Liver (tissue), 9 donors: ENCODE results near the gene OGFR. TPM values are rescaled to one million over a fixed set of nuclear protein-coding genes. Genes with fewer than 3 reads are reported as not detected.

Experiments
- DNase-seq: peaks from one replicate; pipeline ENCODE4 v3.0.0-alpha.2; 2017; ENCODE audit warnings: low spot score
- H3K27ac ChIP-seq, 2 donors: one replicate each; pipeline ENCODE4 v1.7.0; 2013; ENCODE audit warnings: inconsistent platforms in 2 of 2, low read length in 2 of 2, control low read depth in 1 of 2, low read depth in 1 of 2, mild to moderate bottlenecking in 1 of 2
- H3K27me3 ChIP-seq, 4 donors: one replicate each; pipeline versions ENCODE4 v1.6.1 to v1.7.0; 2013; ENCODE audit warnings: low read length in 3 of 4, inconsistent platforms in 1 of 4, mild to moderate bottlenecking in 1 of 4, moderate library complexity in 1 of 4; ENCODE audit not compliant: control insufficient read depth in 4 of 4, insufficient read depth in 4 of 4
- H3K36me3 ChIP-seq, 4 donors: one replicate each; pipeline versions ENCODE4 v1.6.1 to v1.7.0; 2013; ENCODE audit warnings: low read length in 3 of 4, mild to moderate bottlenecking in 3 of 4, low read depth in 1 of 4, moderate library complexity in 1 of 4; ENCODE audit not compliant: control insufficient read depth in 4 of 4, insufficient read depth in 3 of 4
- H3K4me1 ChIP-seq, 4 donors: one replicate each; pipeline versions ENCODE4 v1.6.1 to v1.7.0; 2013; ENCODE audit warnings: low read length in 3 of 4, mild to moderate bottlenecking in 3 of 4, moderate library complexity in 1 of 4; ENCODE audit not compliant: control insufficient read depth in 4 of 4, insufficient read depth in 4 of 4
- H3K4me3 ChIP-seq, 3 donors: one replicate each; pipeline versions ENCODE4 v1.6.1 to v1.7.0; 2013; ENCODE audit warnings: low read length in 3 of 3, control low read depth in 1 of 3, low read depth in 1 of 3, mild to moderate bottlenecking in 1 of 3
- H3K9ac ChIP-seq, 2 donors: one replicate each; pipeline ENCODE4 v1.7.0; 2013; ENCODE audit warnings: low read length in 2 of 2, mild to moderate bottlenecking in 2 of 2, moderate library complexity in 2 of 2, control low read depth in 1 of 2, low read depth in 1 of 2
- H3K9me3 ChIP-seq, 4 donors: one replicate each; pipeline versions ENCODE4 v1.6.1 to v1.7.0; 2013; ENCODE audit warnings: low read length in 3 of 4; ENCODE audit not compliant: control insufficient read depth in 4 of 4
- ATF3 ChIP-seq: IDR thresholded peaks from 2 replicates; pipeline ENCODE4 v1.6.1; 2016; ENCODE audit warnings: antibody characterized with exemption
- EGR1 ChIP-seq, 2 donors: IDR thresholded peaks; 2 replicates each; pipeline ENCODE4 v1.6.1; 2016 to 2018; ENCODE audit warnings: antibody characterized with exemption in 2 of 2, low read depth in 2 of 2
- FOXA1 ChIP-seq: IDR thresholded peaks from 2 replicates; pipeline ENCODE4 v1.6.1; 2016; ENCODE audit warnings: antibody characterized with exemption
- GABPA ChIP-seq, 2 donors: IDR thresholded peaks in 1 of 2; conservative IDR thresholded peaks in 1 of 2; 2 replicates each; pipeline ENCODE4 v1.6.1; 2016; ENCODE audit warnings: antibody characterized with exemption in 2 of 2, mild to moderate bottlenecking in 1 of 2, moderate library complexity in 1 of 2
- HNF4A ChIP-seq, 2 donors: conservative IDR thresholded peaks; 2 replicates each; pipeline ENCODE4 v1.6.1; 2016; ENCODE audit warnings: antibody characterized with exemption in 2 of 2, mild to moderate bottlenecking in 2 of 2
- JUND ChIP-seq, 2 donors: IDR thresholded peaks; 2 replicates each; pipeline ENCODE4 v1.6.1; 2016; ENCODE audit warnings: antibody characterized with exemption in 2 of 2
- NR2F2 ChIP-seq: IDR thresholded peaks from 2 replicates; pipeline ENCODE4 v1.6.1; 2016; ENCODE audit warnings: antibody characterized with exemption
- RAD21 ChIP-seq, 2 donors: IDR thresholded peaks; 2 replicates each; pipeline ENCODE4 v1.6.1; 2016; ENCODE audit warnings: antibody characterized with exemption in 2 of 2, mild to moderate bottlenecking in 2 of 2
- RXRA ChIP-seq, 2 donors: IDR thresholded peaks; 2 replicates each; pipeline ENCODE4 v1.6.1; 2017 to 2018; ENCODE audit warnings: antibody characterized with exemption in 2 of 2, mild to moderate bottlenecking in 1 of 2
- SP1 ChIP-seq: IDR thresholded peaks from 2 replicates; pipeline ENCODE4 v1.6.1; 2018; ENCODE audit warnings: antibody characterized with exemption, mild to moderate bottlenecking
- TAF1 ChIP-seq: conservative IDR thresholded peaks from 2 replicates; pipeline ENCODE4 v1.6.1; 2016; ENCODE audit warnings: antibody characterized with exemption, mild to moderate bottlenecking
- YY1 ChIP-seq: IDR thresholded peaks from 2 replicates; pipeline ENCODE4 v1.6.1; 2016; ENCODE audit warnings: antibody characterized with exemption, mild to moderate bottlenecking
- WGBS: extraction: QIAGEN DNeasy Blood & Tissue Kit; methylation state at CpG from one replicate; pipeline ENCODE4 v1.1.7; 2013; 5-methylcytosine and 5-hydroxymethylcytosine counted together
- polyA plus RNA-seq, 2 donors: library from polyadenylated mRNA; stranded (reverse) in 1 of 2; unstranded in 1 of 2; fragments of 200-250 nt in 1 of 2; fragments of >200 nt in 1 of 2; fragmentation: Nextera tagmentation in 1 of 2; extraction: Ambion mirVana in 1 of 2; gene quantifications; one replicate each; pipeline versions ENCODE4 v1.2.1 to v1.2.3, GENCODE V29; 2013 to 2015
- total RNA-seq, 2 donors: library from RNA; depleted of rRNA; stranded (reverse); fragments of >200 nt; gene quantifications; one replicate each; pipeline ENCODE4 v1.2.3, GENCODE V29; 2014
- TF ChIP-seq, protein P1 (sequence below): IDR thresholded peaks from 2 replicates; pipeline ENCODE4 v1.6.1; 2016; ENCODE audit warnings: antibody characterized with exemption
- TF ChIP-seq, protein P2 (sequence below): IDR thresholded peaks from 2 replicates; pipeline ENCODE4 v1.6.1; 2016; ENCODE audit warnings: antibody characterized with exemption, mild to moderate bottlenecking
- TF ChIP-seq, protein P3 (sequence below): IDR thresholded peaks from 2 replicates; pipeline ENCODE4 v1.6.1; 2016; ENCODE audit warnings: antibody characterized with exemption
- donor health status: healthy.
- donor health status: healthy.
- donor health status: healthy.
- donor health status: healthy.
- donor health status: healthy.

The OGFR gene
- total and polyA plus RNA-seq, 4 donors, result 5.9 to 59.4 (median 29.4) TPM

GRCh38 chr20:62827311-62828038 is 22.8 kb downstream of the OGFR start:
- Histone ChIP-seq H3K4me3 (no peak overlapping the region), H3K4me1 (peaks cover 9 to 29% (median 19%) of the 10 kb centered on the region in 4 donors), H3K27me3 (no peaks in the 10 kb centered on the region), H3K9ac (no peak overlapping the region), H3K36me3 (no peaks in the 10 kb centered on the region), H3K27ac (no peak overlapping the region), H3K9me3 (no peaks in the 10 kb centered on the region)
- no peak for DNase-seq
- WGBS, result 91% methylated on average over 29 of the region's 29 CpGs
- TF ChIP-seq TAF1, result no peak
- TF ChIP-seq FOXA1, result no peak
- no peak for TF ChIP-seq GABPA (IDR thresholded peaks at IDR 0.05 in 1 of 2, conservative IDR thresholded peaks at IDR 0.05 in 1 of 2)
- TF ChIP-seq EGR1 (IDR thresholded peaks at IDR 0.05; ENCODE audit: low read depth in 2 of 2), result no peak
- no peak for TF ChIP-seq ATF3
- no peak for TF ChIP-seq YY1
- no peak for TF ChIP-seq JUND (IDR thresholded peaks at IDR 0.05)
- TF ChIP-seq, protein P1, sequence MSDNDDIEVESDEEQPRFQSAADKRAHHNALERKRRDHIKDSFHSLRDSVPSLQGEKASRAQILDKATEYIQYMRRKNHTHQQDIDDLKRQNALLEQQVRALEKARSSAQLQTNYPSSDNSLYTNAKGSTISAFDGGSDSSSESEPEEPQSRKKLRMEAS, result no peak
- TF ChIP-seq RAD21 (IDR thresholded peaks at IDR 0.05), result no peak
- TF ChIP-seq RXRA (IDR thresholded peaks at IDR 0.05), result no peak
- TF ChIP-seq HNF4A (conservative IDR thresholded peaks at IDR 0.05), result no peak
- no peak for TF ChIP-seq SP1

DNA sequence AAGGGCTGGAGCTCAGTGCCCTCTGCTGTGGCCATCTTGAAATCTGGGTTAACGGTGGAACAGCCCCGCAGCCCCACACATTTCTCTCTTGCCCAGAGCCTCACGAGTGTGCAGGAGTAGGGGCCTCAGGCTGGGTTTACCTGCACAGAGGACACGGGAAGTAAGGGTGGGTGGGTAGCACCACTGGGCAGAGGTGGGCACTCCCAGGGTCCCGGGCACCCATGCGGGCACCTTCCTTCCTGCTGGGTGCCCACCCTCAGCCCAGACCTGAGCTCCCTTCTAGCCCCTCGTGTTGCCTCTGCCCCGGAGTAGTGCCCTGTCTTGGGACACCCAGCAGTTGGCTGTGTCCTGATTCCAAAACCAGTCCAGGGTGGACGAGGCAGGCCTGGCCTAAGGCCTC is 23.4 kb downstream of the OGFR start:
- Histone ChIP-seq H3K9me3 (no peaks in the 10 kb centered on the region), H3K27me3 (no peaks in the 10 kb centered on the region), H3K36me3 (no peaks in the 10 kb centered on the region), H3K4me1 (peaks cover 9 to 35% (median 25%) of the 10 kb centered on the region in 4 donors), H3K9ac (no peak overlapping the region), H3K4me3 (no peak overlapping the region), H3K27ac (no peak overlapping the region)
- DNase-seq, result no peak
- WGBS, result 91% methylated on average over 9 of the region's 9 CpGs
- TF ChIP-seq, protein P2, sequence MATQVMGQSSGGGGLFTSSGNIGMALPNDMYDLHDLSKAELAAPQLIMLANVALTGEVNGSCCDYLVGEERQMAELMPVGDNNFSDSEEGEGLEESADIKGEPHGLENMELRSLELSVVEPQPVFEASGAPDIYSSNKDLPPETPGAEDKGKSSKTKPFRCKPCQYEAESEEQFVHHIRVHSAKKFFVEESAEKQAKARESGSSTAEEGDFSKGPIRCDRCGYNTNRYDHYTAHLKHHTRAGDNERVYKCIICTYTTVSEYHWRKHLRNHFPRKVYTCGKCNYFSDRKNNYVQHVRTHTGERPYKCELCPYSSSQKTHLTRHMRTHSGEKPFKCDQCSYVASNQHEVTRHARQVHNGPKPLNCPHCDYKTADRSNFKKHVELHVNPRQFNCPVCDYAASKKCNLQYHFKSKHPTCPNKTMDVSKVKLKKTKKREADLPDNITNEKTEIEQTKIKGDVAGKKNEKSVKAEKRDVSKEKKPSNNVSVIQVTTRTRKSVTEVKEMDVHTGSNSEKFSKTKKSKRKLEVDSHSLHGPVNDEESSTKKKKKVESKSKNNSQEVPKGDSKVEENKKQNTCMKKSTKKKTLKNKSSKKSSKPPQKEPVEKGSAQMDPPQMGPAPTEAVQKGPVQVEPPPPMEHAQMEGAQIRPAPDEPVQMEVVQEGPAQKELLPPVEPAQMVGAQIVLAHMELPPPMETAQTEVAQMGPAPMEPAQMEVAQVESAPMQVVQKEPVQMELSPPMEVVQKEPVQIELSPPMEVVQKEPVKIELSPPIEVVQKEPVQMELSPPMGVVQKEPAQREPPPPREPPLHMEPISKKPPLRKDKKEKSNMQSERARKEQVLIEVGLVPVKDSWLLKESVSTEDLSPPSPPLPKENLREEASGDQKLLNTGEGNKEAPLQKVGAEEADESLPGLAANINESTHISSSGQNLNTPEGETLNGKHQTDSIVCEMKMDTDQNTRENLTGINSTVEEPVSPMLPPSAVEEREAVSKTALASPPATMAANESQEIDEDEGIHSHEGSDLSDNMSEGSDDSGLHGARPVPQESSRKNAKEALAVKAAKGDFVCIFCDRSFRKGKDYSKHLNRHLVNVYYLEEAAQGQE, result no peak
- TF ChIP-seq RAD21 (IDR thresholded peaks at IDR 0.05) (no peak), EGR1 (IDR thresholded peaks at IDR 0.05; ENCODE audit: low read depth in 2 of 2) (no peak), NR2F2 (no peak), GABPA (IDR thresholded peaks at IDR 0.05 in 1 of 2, conservative IDR thresholded peaks at IDR 0.05 in 1 of 2) (no peak), YY1 (no peak), HNF4A (conservative IDR thresholded peaks at IDR 0.05) (no peak), RXRA (IDR thresholded peaks at IDR 0.05) (no peak), SP1 (no peak)
- TF ChIP-seq, protein P3, sequence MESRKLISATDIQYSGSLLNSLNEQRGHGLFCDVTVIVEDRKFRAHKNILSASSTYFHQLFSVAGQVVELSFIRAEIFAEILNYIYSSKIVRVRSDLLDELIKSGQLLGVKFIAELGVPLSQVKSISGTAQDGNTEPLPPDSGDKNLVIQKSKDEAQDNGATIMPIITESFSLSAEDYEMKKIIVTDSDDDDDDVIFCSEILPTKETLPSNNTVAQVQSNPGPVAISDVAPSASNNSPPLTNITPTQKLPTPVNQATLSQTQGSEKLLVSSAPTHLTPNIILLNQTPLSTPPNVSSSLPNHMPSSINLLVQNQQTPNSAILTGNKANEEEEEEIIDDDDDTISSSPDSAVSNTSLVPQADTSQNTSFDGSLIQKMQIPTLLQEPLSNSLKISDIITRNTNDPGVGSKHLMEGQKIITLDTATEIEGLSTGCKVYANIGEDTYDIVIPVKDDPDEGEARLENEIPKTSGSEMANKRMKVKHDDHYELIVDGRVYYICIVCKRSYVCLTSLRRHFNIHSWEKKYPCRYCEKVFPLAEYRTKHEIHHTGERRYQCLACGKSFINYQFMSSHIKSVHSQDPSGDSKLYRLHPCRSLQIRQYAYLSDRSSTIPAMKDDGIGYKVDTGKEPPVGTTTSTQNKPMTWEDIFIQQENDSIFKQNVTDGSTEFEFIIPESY, result no peak
- TF ChIP-seq, protein P1, result no peak
